Liver (tissue), 9 donors: ENCODE measurements around the gene STKLD1. TPM values are rescaled to one million over a fixed set of nuclear protein-coding genes. Genes with fewer than 3 reads are reported as not detected.

Experiments
- DNase-seq: peaks from one replicate; pipeline ENCODE4 v3.0.0-alpha.2; 2017; ENCODE audit warnings: low spot score
- H3K27ac ChIP-seq, 2 donors: one replicate each; pipeline ENCODE4 v1.7.0; 2013; ENCODE audit warnings: inconsistent platforms in 2 of 2, low read length in 2 of 2, control low read depth in 1 of 2, low read depth in 1 of 2, mild to moderate bottlenecking in 1 of 2
- H3K27me3 ChIP-seq, 4 donors: one replicate each; pipeline versions ENCODE4 v1.6.1 to v1.7.0; 2013; ENCODE audit warnings: low read length in 3 of 4, inconsistent platforms in 1 of 4, mild to moderate bottlenecking in 1 of 4, moderate library complexity in 1 of 4; ENCODE audit not compliant: control insufficient read depth in 4 of 4, insufficient read depth in 4 of 4
- H3K36me3 ChIP-seq, 4 donors: one replicate each; pipeline versions ENCODE4 v1.6.1 to v1.7.0; 2013; ENCODE audit warnings: low read length in 3 of 4, mild to moderate bottlenecking in 3 of 4, low read depth in 1 of 4, moderate library complexity in 1 of 4; ENCODE audit not compliant: control insufficient read depth in 4 of 4, insufficient read depth in 3 of 4
- H3K4me1 ChIP-seq, 4 donors: one replicate each; pipeline versions ENCODE4 v1.6.1 to v1.7.0; 2013; ENCODE audit warnings: low read length in 3 of 4, mild to moderate bottlenecking in 3 of 4, moderate library complexity in 1 of 4; ENCODE audit not compliant: control insufficient read depth in 4 of 4, insufficient read depth in 4 of 4
- H3K4me3 ChIP-seq, 3 donors: one replicate each; pipeline versions ENCODE4 v1.6.1 to v1.7.0; 2013; ENCODE audit warnings: low read length in 3 of 3, control low read depth in 1 of 3, low read depth in 1 of 3, mild to moderate bottlenecking in 1 of 3
- H3K9ac ChIP-seq, 2 donors: one replicate each; pipeline ENCODE4 v1.7.0; 2013; ENCODE audit warnings: low read length in 2 of 2, mild to moderate bottlenecking in 2 of 2, moderate library complexity in 2 of 2, control low read depth in 1 of 2, low read depth in 1 of 2
- H3K9me3 ChIP-seq, 4 donors: one replicate each; pipeline versions ENCODE4 v1.6.1 to v1.7.0; 2013; ENCODE audit warnings: low read length in 3 of 4; ENCODE audit not compliant: control insufficient read depth in 4 of 4
- CTCF ChIP-seq: fragments of 150-350 bp; IDR thresholded peaks from 2 replicates; pipeline ENCODE4 v1.5.1; 2017; ENCODE audit warnings: improper control_type of control experiment, low read depth, low read length; ENCODE audit not compliant: missing input control
- EGR1 ChIP-seq, 2 donors: IDR thresholded peaks; 2 replicates each; pipeline ENCODE4 v1.6.1; 2016 to 2018; ENCODE audit warnings: antibody characterized with exemption in 2 of 2, low read depth in 2 of 2
- FOXA1 ChIP-seq: IDR thresholded peaks from 2 replicates; pipeline ENCODE4 v1.6.1; 2016; ENCODE audit warnings: antibody characterized with exemption
- FOXA2 ChIP-seq: IDR thresholded peaks from 2 replicates; pipeline ENCODE4 v1.6.1; 2016; ENCODE audit warnings: antibody characterized with exemption
- GABPA ChIP-seq, 2 donors: IDR thresholded peaks in 1 of 2; conservative IDR thresholded peaks in 1 of 2; 2 replicates each; pipeline ENCODE4 v1.6.1; 2016; ENCODE audit warnings: antibody characterized with exemption in 2 of 2, mild to moderate bottlenecking in 1 of 2, moderate library complexity in 1 of 2
- HNF4A ChIP-seq, 2 donors: conservative IDR thresholded peaks; 2 replicates each; pipeline ENCODE4 v1.6.1; 2016; ENCODE audit warnings: antibody characterized with exemption in 2 of 2, mild to moderate bottlenecking in 2 of 2
- HNF4G ChIP-seq: IDR thresholded peaks from 2 replicates; pipeline ENCODE4 v1.6.1; 2016; ENCODE audit warnings: antibody characterized with exemption
- JUND ChIP-seq, 2 donors: IDR thresholded peaks; 2 replicates each; pipeline ENCODE4 v1.6.1; 2016; ENCODE audit warnings: antibody characterized with exemption in 2 of 2
- NR2F2 ChIP-seq: IDR thresholded peaks from 2 replicates; pipeline ENCODE4 v1.6.1; 2016; ENCODE audit warnings: antibody characterized with exemption
- RAD21 ChIP-seq, 2 donors: IDR thresholded peaks; 2 replicates each; pipeline ENCODE4 v1.6.1; 2016; ENCODE audit warnings: antibody characterized with exemption in 2 of 2, mild to moderate bottlenecking in 2 of 2
- RXRA ChIP-seq, 2 donors: IDR thresholded peaks; 2 replicates each; pipeline ENCODE4 v1.6.1; 2017 to 2018; ENCODE audit warnings: antibody characterized with exemption in 2 of 2, mild to moderate bottlenecking in 1 of 2
- SP1 ChIP-seq: IDR thresholded peaks from 2 replicates; pipeline ENCODE4 v1.6.1; 2018; ENCODE audit warnings: antibody characterized with exemption, mild to moderate bottlenecking
- TAF1 ChIP-seq: conservative IDR thresholded peaks from 2 replicates; pipeline ENCODE4 v1.6.1; 2016; ENCODE audit warnings: antibody characterized with exemption, mild to moderate bottlenecking
- YY1 ChIP-seq: IDR thresholded peaks from 2 replicates; pipeline ENCODE4 v1.6.1; 2016; ENCODE audit warnings: antibody characterized with exemption, mild to moderate bottlenecking
- ZBTB33 ChIP-seq: IDR thresholded peaks from 2 replicates; pipeline ENCODE4 v1.6.1; 2016; ENCODE audit warnings: antibody characterized with exemption
- WGBS: extraction: QIAGEN DNeasy Blood & Tissue Kit; methylation state at CpG from one replicate; pipeline ENCODE4 v1.1.7; 2013; 5-methylcytosine and 5-hydroxymethylcytosine counted together
- polyA plus RNA-seq, 2 donors: library from polyadenylated mRNA; stranded (reverse) in 1 of 2; unstranded in 1 of 2; fragments of 200-250 nt in 1 of 2; fragments of >200 nt in 1 of 2; fragmentation: Nextera tagmentation in 1 of 2; extraction: Ambion mirVana in 1 of 2; gene quantifications; one replicate each; pipeline versions ENCODE4 v1.2.1 to v1.2.3, GENCODE V29; 2013 to 2015
- total RNA-seq, 2 donors: library from RNA; depleted of rRNA; stranded (reverse); fragments of >200 nt; gene quantifications; one replicate each; pipeline ENCODE4 v1.2.3, GENCODE V29; 2014
- TF ChIP-seq, protein P1 (sequence below): IDR thresholded peaks from 2 replicates; pipeline ENCODE4 v1.6.1; 2016; ENCODE audit warnings: antibody characterized with exemption
- TF ChIP-seq, protein P2 (sequence below): IDR thresholded peaks from 2 replicates; pipeline ENCODE4 v1.6.1; 2016; ENCODE audit warnings: antibody characterized with exemption
- TF ChIP-seq, protein P3 (sequence below): IDR thresholded peaks from 2 replicates; pipeline ENCODE4 v1.6.1; 2016; ENCODE audit warnings: antibody characterized with exemption, mild to moderate bottlenecking
- donor health status: healthy.
- donor health status: healthy.
- donor health status: healthy.
- donor health status: healthy.
- donor health status: healthy.

The STKLD1 gene
- total and polyA plus RNA-seq, 4 donors = 0.25 to 0.85 (median 0.33) TPM

DNA sequence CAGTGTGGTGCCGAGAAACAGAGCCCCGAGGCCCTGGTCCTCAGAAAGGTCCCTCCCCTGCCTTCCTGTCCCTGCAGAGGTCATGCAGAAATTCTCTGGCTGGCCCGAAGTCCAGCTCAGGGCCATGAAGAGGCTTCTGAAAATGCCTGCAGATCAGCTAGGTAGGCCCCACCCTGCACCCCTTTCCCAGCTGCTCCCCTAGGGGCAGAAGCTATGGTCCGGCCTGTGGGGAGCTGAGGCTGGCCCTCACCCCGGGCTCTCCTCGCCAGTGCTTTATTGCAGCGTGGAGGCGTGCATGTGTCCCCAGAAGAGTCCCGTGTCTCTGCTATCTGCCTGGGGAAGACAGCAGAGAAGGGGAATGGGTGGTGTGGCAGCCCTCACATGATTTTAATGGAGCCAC is 21.7 kb downstream of the STKLD1 start:
- TF ChIP-seq HNF4A (conservative IDR thresholded peaks at IDR 0.05) = no peak
- no peak for TF ChIP-seq RXRA (IDR thresholded peaks at IDR 0.05)
- TF ChIP-seq SP1 = no peak
- no peak for TF ChIP-seq RAD21 (IDR thresholded peaks at IDR 0.05)
- TF ChIP-seq, protein P1, sequence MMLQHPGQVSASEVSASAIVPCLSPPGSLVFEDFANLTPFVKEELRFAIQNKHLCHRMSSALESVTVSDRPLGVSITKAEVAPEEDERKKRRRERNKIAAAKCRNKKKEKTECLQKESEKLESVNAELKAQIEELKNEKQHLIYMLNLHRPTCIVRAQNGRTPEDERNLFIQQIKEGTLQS = no peak
- TF ChIP-seq EGR1 (IDR thresholded peaks at IDR 0.05; ENCODE audit: low read depth in 2 of 2) = no peak
- H3K9me3 ChIP-seq = no peaks in the 10 kb centered on the region
- no peak overlapping the region for H3K4me3 ChIP-seq
- peaks cover 0 to 7% (median 0%) of the 10 kb centered on the region in 4 donors for H3K27me3 ChIP-seq
- H3K27ac ChIP-seq = no peak overlapping the region
- DNase-seq = no peak
- H3K4me1 ChIP-seq = no peaks in the 10 kb centered on the region
- no peak overlapping the region for H3K9ac ChIP-seq
- 68% methylated on average over 9 of the region's 9 CpGs for WGBS
- H3K36me3 ChIP-seq = no peaks in the 10 kb centered on the region

- no peak overlapping the region for H3K27ac ChIP-seq
- peaks cover 0 to 4% (median 2%) of the 10 kb centered on the region in 4 donors for H3K36me3 ChIP-seq
- WGBS = 92% methylated on average over 12 of the region's 12 CpGs
- H3K4me3 ChIP-seq = no peak overlapping the region
- TF ChIP-seq, protein P1 = no peak
- no peak for TF ChIP-seq HNF4A (conservative IDR thresholded peaks at IDR 0.05)
- TF ChIP-seq FOXA2 = no peak
- no peak for TF ChIP-seq NR2F2
- TF ChIP-seq FOXA1 = no peak
- no peak for TF ChIP-seq GABPA (IDR thresholded peaks at IDR 0.05 in 1 of 2, conservative IDR thresholded peaks at IDR 0.05 in 1 of 2)
- TF ChIP-seq RXRA (IDR thresholded peaks at IDR 0.05) = no peak
- TF ChIP-seq, protein P2, sequence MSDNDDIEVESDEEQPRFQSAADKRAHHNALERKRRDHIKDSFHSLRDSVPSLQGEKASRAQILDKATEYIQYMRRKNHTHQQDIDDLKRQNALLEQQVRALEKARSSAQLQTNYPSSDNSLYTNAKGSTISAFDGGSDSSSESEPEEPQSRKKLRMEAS = no peak
- no peak overlapping the region for H3K9ac ChIP-seq
- no peak for DNase-seq
- peaks cover 0 to 5% (median 1%) of the 10 kb centered on the region in 4 donors for H3K4me1 ChIP-seq
- no peaks in the 10 kb centered on the region for H3K9me3 ChIP-seq
- peaks cover 0 to 7% (median 0%) of the 10 kb centered on the region in 4 donors for H3K27me3 ChIP-seq
These were observed 24.1 kb downstream of the STKLD1 start for GRCh38 chr9:133400292-133400691.

- Histone ChIP-seq H3K27ac (no peak overlapping the region), H3K36me3 (peaks cover 0 to 4% (median 3%) of the 10 kb centered on the region in 4 donors), H3K4me1 (peaks cover 0 to 16% (median 8%) of the 10 kb centered on the region in 4 donors), H3K9ac (no peak overlapping the region), H3K27me3 (peaks cover 0 to 7% (median 0%) of the 10 kb centered on the region in 4 donors), H3K9me3 (no peaks in the 10 kb centered on the region), H3K4me3 (no peak overlapping the region)
- no peak for TF ChIP-seq CTCF
- TF ChIP-seq, protein P1 = no peak
- no peak for TF ChIP-seq GABPA (IDR thresholded peaks at IDR 0.05 in 1 of 2, conservative IDR thresholded peaks at IDR 0.05 in 1 of 2)
- no peak for TF ChIP-seq EGR1 (IDR thresholded peaks at IDR 0.05; ENCODE audit: low read depth in 2 of 2)
- TF ChIP-seq HNF4A (conservative IDR thresholded peaks at IDR 0.05) = no peak
- no peak for TF ChIP-seq YY1
- TF ChIP-seq, protein P2 = no peak
- TF ChIP-seq RAD21 (IDR thresholded peaks at IDR 0.05) = no peak
- TF ChIP-seq ZBTB33 = no peak
- no peak for TF ChIP-seq HNF4G
- TF ChIP-seq SP1 = no peak
- TF ChIP-seq, protein P3, sequence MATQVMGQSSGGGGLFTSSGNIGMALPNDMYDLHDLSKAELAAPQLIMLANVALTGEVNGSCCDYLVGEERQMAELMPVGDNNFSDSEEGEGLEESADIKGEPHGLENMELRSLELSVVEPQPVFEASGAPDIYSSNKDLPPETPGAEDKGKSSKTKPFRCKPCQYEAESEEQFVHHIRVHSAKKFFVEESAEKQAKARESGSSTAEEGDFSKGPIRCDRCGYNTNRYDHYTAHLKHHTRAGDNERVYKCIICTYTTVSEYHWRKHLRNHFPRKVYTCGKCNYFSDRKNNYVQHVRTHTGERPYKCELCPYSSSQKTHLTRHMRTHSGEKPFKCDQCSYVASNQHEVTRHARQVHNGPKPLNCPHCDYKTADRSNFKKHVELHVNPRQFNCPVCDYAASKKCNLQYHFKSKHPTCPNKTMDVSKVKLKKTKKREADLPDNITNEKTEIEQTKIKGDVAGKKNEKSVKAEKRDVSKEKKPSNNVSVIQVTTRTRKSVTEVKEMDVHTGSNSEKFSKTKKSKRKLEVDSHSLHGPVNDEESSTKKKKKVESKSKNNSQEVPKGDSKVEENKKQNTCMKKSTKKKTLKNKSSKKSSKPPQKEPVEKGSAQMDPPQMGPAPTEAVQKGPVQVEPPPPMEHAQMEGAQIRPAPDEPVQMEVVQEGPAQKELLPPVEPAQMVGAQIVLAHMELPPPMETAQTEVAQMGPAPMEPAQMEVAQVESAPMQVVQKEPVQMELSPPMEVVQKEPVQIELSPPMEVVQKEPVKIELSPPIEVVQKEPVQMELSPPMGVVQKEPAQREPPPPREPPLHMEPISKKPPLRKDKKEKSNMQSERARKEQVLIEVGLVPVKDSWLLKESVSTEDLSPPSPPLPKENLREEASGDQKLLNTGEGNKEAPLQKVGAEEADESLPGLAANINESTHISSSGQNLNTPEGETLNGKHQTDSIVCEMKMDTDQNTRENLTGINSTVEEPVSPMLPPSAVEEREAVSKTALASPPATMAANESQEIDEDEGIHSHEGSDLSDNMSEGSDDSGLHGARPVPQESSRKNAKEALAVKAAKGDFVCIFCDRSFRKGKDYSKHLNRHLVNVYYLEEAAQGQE = no peak
- no peak for TF ChIP-seq FOXA2
- no peak for TF ChIP-seq FOXA1
- TF ChIP-seq JUND (IDR thresholded peaks at IDR 0.05) = no peak
- TF ChIP-seq TAF1 = no peak
- TF ChIP-seq RXRA (IDR thresholded peaks at IDR 0.05) = no peak
- no peak for TF ChIP-seq NR2F2
- WGBS = 91% methylated on average over 6 of the region's 6 CpGs
- DNase-seq = no peak
These were observed 25.4 kb downstream of the STKLD1 start for GRCh38 chr9:133401588-133401987.
